SH-SY5Y (cell line): ENCODE results near the gene FOXP1.

Source experiments
- GATA2 ChIP-seq: IDR thresholded peaks from 2 replicates; pipeline ENCODE4 v1.6.1; 2011; ENCODE audit warnings: mild to moderate bottlenecking, low read depth, low read length
- GATA3 ChIP-seq: IDR thresholded peaks from 2 replicates; pipeline ENCODE4 v1.6.1; 2011; ENCODE audit warnings: low read depth, mild to moderate bottlenecking, low read length, moderate library complexity

Gene FOXP1

DNA sequence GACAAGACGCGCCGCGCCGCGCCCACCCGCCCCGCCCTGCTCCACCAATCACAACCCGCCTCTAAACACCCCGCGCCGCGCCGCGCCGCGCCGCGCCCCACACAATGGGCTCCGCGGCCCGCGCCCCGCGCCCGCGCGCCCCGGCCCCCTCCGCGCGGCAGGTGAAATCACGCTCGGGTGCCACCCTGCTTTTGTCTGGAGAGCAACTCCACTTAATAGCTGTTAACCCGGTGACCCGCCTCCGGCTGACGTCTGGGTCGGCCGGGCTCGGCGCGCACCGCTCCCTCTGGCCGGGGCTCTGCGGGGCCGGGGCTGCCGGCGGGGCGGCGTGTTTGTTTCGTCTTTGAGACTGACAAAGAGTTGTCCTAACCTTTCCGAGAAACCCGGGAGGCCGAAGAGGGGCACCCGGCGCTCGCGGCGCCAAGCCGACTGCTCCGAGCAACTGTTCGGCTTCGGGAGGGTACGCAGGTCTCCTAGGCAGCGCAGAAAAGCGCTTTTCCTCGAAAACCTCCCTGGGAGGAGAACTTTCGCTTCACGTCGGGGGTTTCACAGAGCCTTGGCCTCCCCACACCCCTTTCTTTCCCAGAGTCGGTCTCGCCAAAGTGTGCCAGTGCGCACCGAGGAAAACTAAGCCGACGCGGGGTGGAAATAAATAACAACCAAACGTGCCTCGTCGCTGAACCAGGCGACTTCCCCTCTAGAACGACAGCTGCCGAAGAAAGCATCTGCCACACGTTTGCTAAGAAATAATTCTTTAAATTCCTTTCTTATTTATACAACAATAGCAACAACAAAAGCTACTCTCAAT is 518.4 kb downstream of the FOXP1 start:
- TF ChIP-seq GATA2 (no peak), GATA3 (no peak)

DNA sequence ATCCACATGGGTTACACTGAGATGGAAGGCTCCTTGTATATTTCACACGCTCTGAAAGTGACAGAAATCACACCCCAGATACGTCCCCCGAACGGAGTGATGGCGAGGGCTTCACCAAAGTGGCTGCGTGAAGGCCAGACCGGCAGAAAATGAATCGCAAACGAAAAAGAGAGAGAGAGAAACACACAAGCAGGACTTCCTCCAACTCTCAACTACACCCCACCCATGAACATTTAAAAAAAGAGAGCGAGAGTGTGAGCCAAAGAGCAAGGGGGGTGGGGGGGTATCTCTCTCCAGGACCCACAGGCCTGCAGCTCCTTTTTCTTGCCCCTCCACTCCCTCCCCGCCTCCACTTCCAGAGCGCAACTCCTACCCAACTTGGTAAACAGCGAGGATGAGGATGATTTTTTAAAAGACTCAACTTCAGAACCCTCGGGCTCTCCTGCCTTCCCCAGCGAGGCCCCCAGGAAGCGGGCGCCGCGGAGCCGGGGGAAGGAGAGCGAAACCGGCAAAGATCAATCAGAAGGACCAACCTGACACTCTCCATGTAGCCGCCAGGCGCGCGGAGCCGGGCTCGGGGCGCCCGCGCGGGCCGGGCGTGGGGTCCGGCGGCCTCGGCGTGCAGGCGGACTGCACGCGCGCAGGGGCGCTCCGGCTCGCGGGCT is 519.1 kb downstream of the FOXP1 start:
- no peak for TF ChIP-seq GATA3
- TF ChIP-seq GATA2 = no peak

DNA sequence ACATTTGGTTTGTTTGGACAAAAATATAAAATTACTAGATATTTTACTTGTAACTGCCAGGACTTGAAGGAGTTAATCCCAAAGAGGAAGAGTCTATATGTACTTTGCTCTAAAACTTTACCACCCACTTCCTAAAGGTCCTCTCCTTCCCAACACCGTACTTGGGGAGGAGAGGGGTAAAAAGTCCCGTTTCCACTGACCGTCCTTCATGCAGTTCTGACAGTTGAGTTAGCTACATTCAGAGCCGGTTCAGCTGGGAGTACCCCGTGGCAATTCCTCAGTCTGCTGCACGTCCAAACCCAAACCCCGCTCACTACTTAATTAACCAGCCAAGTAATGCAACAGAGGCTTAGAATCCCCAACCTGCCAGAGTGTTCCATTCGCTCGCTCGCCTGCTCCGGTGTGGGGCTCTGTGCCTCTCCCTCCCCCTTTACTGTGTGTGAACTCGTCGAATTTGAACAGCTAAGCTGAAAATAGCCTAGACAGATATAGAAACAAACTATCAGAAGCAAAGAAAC is 519.7 kb downstream of the FOXP1 start:
- TF ChIP-seq GATA3 (no peak), GATA2 (no peak)

DNA sequence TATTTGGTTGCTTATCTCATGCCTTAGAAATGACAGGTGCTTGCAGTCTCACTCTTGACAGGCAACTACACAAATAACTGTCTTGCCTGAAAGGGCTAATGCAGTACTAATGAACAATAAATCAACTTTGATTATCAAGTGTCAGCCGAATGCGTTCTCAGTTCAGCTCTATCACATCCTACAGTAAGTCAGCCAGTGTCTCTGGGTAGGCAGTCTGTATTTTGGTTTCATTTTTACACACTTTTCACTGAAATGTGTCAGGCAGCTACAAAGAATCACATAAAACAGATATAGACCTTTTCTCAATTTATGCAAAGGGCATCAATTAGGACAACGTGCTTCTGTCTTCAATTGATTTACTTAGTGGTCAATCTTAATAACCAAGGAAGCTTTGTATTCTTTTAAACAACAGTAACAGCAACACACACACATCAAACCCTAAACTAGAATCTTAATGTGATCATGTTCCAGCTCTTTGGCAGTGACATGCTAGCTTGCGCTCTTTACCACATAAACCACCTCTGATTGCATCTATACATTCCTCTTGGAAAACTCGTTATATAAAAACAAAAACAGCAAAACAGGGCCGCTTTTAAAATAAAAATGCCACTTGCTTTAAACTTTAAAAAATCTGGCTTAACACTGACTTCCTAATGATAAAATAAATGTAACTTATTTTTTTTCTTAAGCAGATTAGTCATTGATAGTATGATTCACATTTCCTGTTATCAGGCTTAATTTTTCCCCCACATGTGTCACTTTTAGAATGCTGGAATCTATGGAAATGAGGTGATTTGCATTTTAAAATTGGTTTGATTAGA is 520.4 kb downstream of the FOXP1 start:
- no peak for TF ChIP-seq GATA3
- TF ChIP-seq GATA2 = no peak

DNA sequence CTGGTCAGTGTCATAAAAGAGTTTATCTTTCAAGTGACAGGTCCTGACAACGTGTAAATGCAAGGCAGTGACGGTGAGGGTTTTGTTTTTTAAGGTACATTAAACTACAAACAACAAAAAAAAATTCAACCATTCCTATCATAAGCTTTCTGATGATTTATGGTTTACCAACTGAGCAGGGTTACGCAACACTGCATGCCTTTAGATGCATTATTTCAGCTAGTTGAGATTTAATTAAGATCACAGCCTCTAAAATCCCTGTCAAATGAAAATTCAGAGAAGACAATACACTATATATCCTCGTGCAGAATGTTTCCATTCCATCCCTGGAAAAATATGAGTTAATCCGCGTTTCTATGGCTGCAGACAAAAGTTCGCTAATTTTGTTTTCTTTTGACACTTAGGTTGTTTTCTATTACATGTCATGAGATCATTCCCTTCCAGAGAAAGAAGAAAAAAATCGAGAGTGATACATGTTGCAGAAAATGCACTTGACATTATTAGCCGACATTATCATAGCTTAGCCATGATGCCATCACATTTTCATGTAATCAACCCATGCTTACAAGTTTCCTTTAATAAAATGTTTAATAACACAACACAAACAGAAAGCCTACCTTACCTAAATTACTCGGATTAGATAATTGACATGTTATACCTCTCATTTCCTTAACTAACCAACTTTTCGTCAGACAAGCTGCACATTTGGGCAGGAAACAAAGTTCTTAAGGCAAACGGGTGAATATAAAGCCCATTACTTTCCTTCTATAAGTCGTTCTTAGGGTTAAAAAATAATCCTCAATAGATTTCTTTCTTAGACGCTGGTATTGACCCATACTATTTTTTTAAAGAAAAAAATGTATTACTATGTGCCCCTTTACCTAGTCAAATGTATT is 521.2 kb downstream of the FOXP1 start:
- TF ChIP-seq GATA3 (no peak), GATA2 (no peak)

DNA sequence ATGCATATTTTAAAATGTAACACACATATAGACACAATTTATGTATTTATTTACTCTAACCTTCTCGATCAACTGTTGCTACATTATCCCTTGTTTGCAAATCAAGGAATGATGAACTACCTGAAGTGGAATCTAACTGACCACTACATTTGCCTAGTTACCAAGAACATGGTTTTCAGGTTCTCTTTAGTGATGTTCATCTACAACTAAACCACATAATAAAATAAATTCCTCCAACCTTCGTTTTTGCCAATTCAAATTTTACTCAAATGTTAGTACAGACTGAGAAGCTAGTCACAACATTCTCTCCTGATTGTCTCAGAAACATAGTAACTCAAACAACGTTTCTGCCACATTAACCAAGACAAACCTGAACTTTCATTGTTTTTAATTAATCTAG is 521.9 kb downstream of the FOXP1 start:
- no peak for TF ChIP-seq GATA3
- no peak for TF ChIP-seq GATA2

DNA sequence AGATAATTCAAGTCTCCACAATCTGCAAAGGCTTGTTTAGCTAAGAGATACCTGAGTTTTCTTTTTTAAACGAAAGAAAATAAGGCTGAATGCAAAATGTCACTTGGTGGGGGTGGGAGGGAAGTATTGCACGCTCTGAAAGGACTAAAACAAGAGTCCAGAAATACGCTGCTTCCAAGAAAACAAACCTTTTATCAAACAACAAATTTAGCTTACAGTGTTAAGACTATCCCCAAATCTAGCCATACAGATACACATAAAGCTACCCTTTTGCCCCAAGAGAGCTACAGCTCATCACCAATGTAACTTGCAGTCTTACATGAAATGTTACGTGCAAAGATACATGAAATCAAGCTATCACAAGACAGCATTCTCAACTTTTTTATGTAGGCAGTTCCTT is 522.5 kb downstream of the FOXP1 start:
- TF ChIP-seq GATA3 = no peak
- TF ChIP-seq GATA2 = no peak

DNA sequence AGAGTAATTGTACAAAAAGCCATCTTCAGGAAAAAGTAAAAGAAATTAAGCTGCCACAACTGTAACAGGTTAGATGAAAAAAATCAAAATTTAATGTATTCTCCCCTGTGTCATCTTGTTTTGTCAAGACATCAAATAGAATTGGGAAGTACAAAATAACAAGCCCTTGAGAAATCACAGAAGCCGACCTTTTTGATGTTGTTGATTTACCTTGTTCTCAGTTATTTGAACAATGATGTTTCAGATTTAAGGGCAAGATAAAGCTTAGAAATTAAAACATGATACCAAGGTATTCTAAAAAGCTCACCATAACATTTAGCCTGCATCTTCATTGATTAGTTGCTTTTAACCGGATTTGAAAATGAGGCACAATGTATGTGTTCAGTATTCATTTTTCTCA is 523.0 kb downstream of the FOXP1 start:
- TF ChIP-seq GATA2 (no peak), GATA3 (no peak)

DNA sequence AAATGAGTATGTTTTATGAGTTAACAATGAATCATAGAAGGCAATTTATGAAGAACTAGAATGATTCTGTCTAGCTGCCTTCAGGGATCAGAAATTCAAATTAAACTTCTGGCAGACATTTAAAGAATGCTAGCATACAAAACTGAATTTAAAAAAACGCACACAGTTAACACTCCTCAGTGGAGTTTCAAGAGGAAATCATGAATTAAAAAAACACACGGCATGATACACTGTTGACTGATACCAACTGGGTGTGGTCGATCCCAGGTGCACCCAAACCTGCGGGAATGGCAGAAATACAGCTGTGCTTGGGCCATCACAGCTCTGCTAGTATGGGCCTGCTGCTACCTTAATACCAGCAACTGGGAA is 526.0 kb downstream of the FOXP1 start:
- TF ChIP-seq GATA3 = no peak
- no peak for TF ChIP-seq GATA2

DNA sequence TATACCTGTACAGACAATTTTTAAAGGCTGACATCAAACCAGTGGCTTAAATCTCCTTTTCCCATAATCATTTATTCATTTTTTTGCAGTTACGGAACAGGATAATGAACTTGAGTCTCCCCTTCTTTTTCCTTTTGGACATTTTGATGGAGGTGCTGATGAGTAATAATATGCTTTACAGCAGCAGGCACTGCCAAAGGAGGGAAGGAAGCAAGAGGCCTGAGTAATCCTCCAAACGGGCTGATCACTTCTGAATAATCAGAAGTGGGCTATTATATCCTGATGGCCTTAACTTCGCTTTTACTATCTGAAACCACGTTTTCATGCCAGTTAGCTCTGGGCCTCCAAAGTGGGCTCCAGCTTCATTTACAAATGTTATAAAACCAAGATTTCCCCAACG is 527.2 kb downstream of the FOXP1 start:
- TF ChIP-seq GATA3 (no peak), GATA2 (no peak)

DNA sequence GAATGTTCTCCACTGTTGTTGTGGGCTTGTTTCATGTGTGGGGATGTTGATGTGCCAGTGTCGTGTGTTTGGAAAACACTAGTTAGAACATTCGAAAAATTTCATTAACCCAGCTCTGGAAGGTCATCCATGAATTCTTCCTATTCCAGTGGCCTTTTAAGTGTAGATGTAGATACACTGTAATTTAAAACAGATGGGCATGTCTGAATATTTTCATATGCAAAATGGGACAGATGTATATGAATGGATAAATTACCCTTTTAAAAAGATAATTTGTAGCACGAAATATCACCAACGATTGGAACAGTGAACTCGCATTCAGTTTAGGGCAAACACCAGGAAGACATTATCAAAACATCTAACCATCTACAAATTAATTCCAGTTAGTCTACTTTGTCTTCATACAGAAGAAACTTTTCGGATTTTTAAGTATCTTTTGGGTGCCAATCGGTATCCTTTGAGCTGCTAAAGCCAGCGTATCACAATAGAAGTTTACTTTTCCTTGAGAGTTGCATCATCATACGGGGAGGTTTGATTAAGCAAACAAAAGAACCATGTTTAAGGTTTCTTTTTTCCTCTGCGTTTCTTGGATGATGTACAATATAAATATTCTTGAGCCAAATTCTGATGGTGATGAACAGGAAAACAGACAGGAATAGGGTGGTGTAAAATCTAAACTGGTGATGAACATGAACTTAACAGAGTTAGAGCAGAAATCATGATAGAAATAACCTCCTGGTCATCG is 528.1 kb downstream of the FOXP1 start:
- TF ChIP-seq GATA2 (no peak), GATA3 (no peak)

DNA sequence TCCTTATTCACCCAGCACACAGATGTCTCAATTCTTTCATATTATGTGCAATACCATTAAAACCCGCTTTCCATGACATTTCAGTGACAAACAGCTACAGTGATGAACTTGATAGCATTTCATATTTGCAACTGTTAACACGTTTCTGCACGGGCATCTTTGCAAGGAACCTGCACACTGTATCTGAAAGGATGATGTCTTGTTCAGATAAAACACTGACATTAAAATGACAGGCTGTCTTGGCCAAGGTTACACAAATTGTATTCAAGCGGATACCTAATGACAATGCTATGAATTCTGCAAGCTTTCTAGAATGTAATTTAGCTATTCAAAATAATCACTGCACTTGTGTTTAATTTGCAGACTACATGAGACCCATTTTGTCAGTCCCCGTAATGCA is 529.2 kb downstream of the FOXP1 start:
- TF ChIP-seq GATA3 = no peak
- TF ChIP-seq GATA2 = no peak

DNA sequence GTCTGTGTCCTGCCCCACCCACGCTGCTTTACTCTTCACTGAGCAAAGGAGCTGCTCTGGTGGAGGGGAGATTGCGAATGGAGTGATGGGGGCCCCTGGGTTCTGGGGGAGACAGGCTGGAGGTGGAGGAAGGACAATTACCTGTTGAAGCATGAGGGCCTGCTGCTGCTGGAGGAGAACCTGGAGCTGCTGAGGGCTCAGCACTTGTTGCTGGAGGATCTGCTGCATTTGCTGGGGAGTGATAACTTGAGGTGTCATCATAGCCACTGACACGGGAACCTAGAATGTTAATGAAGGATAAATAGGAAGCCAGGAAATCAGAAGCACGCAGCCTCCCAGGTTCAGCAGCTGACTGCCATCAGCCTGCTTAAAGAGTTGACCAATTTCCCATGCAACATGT is 530.0 kb downstream of the FOXP1 start:
- TF ChIP-seq GATA3 (no peak), GATA2 (no peak)
